ENCODE results near the gene LCTL.
A peak's percentile ranks its signal among the peaks of the same experiment; 100 is the strongest.

The LCTL gene

DNA sequence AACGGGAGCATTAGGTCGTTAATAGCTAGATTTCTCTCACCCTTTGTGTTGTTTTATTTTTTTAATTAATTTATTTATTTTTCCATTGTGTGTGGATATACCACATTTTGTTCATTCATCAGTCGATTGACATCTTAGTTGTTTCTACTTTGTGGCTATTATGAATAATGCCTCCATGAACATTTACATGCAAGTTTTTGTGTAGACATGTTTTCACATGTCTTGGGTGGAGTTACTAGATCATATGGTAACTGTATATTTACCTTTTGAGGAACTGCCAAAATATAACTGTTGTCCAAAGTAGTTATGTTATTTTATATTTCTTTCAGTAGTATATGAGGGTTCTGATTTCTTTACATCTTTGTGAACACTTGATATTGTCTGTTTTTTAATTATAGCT is 41.9 kb downstream of the LCTL start:
- TF ChIP-seq, protein P1, sequence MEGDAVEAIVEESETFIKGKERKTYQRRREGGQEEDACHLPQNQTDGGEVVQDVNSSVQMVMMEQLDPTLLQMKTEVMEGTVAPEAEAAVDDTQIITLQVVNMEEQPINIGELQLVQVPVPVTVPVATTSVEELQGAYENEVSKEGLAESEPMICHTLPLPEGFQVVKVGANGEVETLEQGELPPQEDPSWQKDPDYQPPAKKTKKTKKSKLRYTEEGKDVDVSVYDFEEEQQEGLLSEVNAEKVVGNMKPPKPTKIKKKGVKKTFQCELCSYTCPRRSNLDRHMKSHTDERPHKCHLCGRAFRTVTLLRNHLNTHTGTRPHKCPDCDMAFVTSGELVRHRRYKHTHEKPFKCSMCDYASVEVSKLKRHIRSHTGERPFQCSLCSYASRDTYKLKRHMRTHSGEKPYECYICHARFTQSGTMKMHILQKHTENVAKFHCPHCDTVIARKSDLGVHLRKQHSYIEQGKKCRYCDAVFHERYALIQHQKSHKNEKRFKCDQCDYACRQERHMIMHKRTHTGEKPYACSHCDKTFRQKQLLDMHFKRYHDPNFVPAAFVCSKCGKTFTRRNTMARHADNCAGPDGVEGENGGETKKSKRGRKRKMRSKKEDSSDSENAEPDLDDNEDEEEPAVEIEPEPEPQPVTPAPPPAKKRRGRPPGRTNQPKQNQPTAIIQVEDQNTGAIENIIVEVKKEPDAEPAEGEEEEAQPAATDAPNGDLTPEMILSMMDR (IDR thresholded peaks at IDR 0.05; ENCODE audit: insufficient read depth, low read depth, low read length, missing control alignments): no peak
- H3K4me3 ChIP-seq (ENCODE audit: low read depth, low read length): no peak overlapping the region
- no peak for DNase-seq (ENCODE audit: low read depth)

DNA sequence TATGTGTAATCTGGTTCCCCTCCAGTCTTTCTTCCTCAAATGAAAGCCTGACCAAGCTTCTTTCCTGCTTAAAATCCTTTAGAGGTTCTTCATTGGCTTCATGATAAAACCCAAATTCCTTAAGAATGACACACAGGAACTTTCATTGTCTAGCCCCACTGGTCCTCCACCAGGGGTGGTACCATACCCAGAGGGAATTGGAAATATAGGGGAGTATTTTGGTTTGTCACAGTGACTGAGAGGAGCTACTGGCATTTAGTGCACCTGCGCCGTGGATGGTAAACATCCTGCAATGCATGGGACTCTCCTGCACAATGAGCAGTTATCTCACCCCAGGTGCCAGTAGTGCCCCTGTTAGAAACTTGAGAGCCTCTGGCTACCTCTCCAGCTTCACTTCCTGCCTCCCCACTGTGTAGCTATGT is 49.9 kb downstream of the LCTL start:
- H3K4me3 ChIP-seq (ENCODE audit: low read depth, low read length): no peak overlapping the region
- no peak for DNase-seq (ENCODE audit: low read depth)
- TF ChIP-seq, protein P1 (IDR thresholded peaks at IDR 0.05; ENCODE audit: insufficient read depth, low read depth, low read length, missing control alignments): no peak

DNA sequence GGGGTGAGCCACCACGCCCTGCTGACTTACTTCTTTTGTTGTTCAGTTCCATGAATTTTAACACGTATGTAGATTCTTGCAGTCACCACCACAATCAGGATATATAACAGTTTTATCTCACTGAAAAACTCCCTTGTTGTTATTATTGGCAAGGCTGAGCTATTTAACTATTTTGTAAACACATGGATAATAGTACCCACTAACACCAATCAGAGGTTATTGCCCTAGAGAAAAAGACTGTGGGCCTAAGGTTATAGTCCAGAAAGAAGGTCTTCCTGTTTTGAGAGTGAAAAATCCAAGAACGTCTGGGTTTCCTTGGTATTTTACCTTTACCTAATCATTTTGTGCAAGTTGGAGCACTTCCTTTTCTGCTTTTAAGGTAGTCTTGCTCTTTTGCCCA is 51.2 kb downstream of the LCTL start:
- TF ChIP-seq, protein P1 (IDR thresholded peaks at IDR 0.05; ENCODE audit: insufficient read depth, low read depth, low read length, missing control alignments): no peak
- no peak for DNase-seq (ENCODE audit: low read depth)
- no peak overlapping the region for H3K4me3 ChIP-seq (ENCODE audit: low read depth, low read length)

DNA sequence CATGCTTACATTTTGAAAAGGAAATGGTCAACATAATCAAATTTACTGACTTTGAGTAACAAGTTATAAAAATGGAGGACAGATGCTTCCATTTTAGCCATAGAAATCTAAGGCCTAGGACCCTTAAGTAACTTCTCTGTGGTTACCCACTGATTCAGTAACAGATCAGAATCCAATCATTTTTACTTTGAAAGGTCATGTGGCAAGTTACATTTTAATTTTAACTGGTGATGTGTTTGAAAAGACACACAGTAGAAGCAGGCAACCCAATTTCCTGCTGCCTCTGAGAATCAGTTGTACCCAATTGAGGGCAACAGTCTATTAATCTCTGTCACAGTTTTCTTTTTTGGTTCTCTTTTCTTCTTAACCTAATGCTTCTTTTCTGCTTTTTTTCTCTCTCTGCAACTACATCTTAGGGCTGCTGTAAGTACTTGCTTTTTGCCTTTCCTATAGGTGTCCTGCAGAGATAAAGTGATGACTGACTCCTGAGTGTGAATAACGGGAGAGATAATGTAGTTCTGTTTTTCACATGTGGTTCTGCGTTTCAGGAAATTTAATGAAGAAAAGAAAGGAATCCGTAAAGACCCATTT is 57.4 kb downstream of the LCTL start:
- no peak for DNase-seq (ENCODE audit: low read depth)
- TF ChIP-seq, protein P1 (IDR thresholded peaks at IDR 0.05; ENCODE audit: insufficient read depth, low read depth, low read length, missing control alignments): no peak
- no peak overlapping the region for H3K4me3 ChIP-seq (ENCODE audit: low read depth, low read length)

- H3K4me3 ChIP-seq (ENCODE audit: low read depth, low read length): peak overlapping the region; percentile 86
- TF ChIP-seq, protein P1 (IDR thresholded peaks at IDR 0.05; ENCODE audit: insufficient read depth, low read depth, low read length, missing control alignments): no peak
- no peak for DNase-seq (ENCODE audit: low read depth)
Observed at GRCh38 chr15:66505818-66506217, 60.0 kb downstream of the LCTL start.

GRCh38 chr15:66505430-66505811 is 60.4 kb downstream of the LCTL start:
- TF ChIP-seq, protein P1 (IDR thresholded peaks at IDR 0.05; ENCODE audit: insufficient read depth, low read depth, low read length, missing control alignments): no peak
- no peak for DNase-seq (ENCODE audit: low read depth)
- H3K4me3 ChIP-seq (ENCODE audit: low read depth, low read length): peak overlapping the region; percentile 86
